H9 (cell line): Measurements from ENCODE around the gene LRCH4. TPM values are rescaled to one million over a fixed set of nuclear protein-coding genes. Genes with fewer than 3 reads are reported as not detected.

Experiments used
- DNase-seq: peaks from one replicate; pipeline ENCODE4 v3.0.0-alpha.2; 2017
- H2AFZ ChIP-seq: one replicate; pipeline ENCODE4 v1.6.1; 2013; ENCODE audit warnings: mild to moderate bottlenecking, low read length, control low read depth, moderate library complexity
- H2AK5ac ChIP-seq: 2 replicates; pipeline ENCODE4 v1.6.1; 2013; ENCODE audit warnings: low read length, control low read depth, mixed read lengths; ENCODE audit not compliant: insufficient read length
- H2BK120ac ChIP-seq: one replicate; pipeline ENCODE4 v1.6.1; 2013; ENCODE audit warnings: low read depth, mild to moderate bottlenecking, low read length, control low read depth, inconsistent platforms; ENCODE audit not compliant: poor library complexity, severe bottlenecking
- H2BK12ac ChIP-seq: 2 replicates; pipeline ENCODE4 v1.6.1; 2013; ENCODE audit warnings: low read length, control low read depth, mixed read lengths, low read depth; ENCODE audit not compliant: insufficient read length
- H2BK15ac ChIP-seq: 2 replicates; pipeline ENCODE4 v1.6.1; 2013; ENCODE audit warnings: low read depth, low read length, control low read depth
- H2BK20ac ChIP-seq: one replicate; pipeline ENCODE4 v1.6.1; 2013; ENCODE audit warnings: low read depth, mild to moderate bottlenecking, low read length, control low read depth, inconsistent platforms; ENCODE audit not compliant: poor library complexity, severe bottlenecking
- H2BK5ac ChIP-seq: 2 replicates; pipeline ENCODE4 v1.6.1; 2013; ENCODE audit warnings: low read length, control low read depth, mixed read lengths; ENCODE audit not compliant: insufficient read length
- H3K14ac ChIP-seq: 2 replicates; pipeline ENCODE4 v1.6.1; 2013; ENCODE audit warnings: low read length, control low read depth; ENCODE audit not compliant: insufficient read depth
- H3K18ac ChIP-seq: 2 replicates; pipeline ENCODE4 v1.6.1; 2013; ENCODE audit warnings: low read depth, mild to moderate bottlenecking, mixed read lengths, low read length, control low read depth; ENCODE audit not compliant: insufficient read length
- H3K23ac ChIP-seq: 2 replicates; pipeline ENCODE4 v1.6.1; 2013; ENCODE audit warnings: low read length, control low read depth, mixed read lengths, low read depth; ENCODE audit not compliant: insufficient read length
- H3K23me2 ChIP-seq: 2 replicates; pipeline ENCODE4 v1.6.1; 2013; ENCODE audit warnings: low read depth, mild to moderate bottlenecking, mixed read lengths, low read length, control low read depth; ENCODE audit not compliant: insufficient read length, poor library complexity, severe bottlenecking
- H3K27ac ChIP-seq: 2 replicates; pipeline ENCODE4 v1.5.1; 2013; ENCODE audit warnings: low read length, control low read depth, mixed read lengths, low read depth; ENCODE audit not compliant: insufficient read length
- H3K27me3 ChIP-seq: 2 replicates; pipeline ENCODE4 v1.6.1; 2013; ENCODE audit warnings: low read length, control low read depth, inconsistent platforms; ENCODE audit not compliant: insufficient read depth
- H3K4ac ChIP-seq: 2 replicates; pipeline ENCODE4 v1.6.1; 2013; ENCODE audit warnings: low read depth, mild to moderate bottlenecking, control low read depth, inconsistent platforms, low read length, moderate library complexity
- H3K4me1 ChIP-seq: 2 replicates; pipeline ENCODE4 v1.6.1; 2013; ENCODE audit warnings: low read length, control low read depth, inconsistent platforms; ENCODE audit not compliant: insufficient read depth
- H3K4me2 ChIP-seq: 2 replicates; pipeline ENCODE4 v1.6.1; 2013; ENCODE audit warnings: low read length, control low read depth, mixed read lengths; ENCODE audit not compliant: insufficient read length, insufficient read depth
- H3K56ac ChIP-seq: 2 replicates; pipeline ENCODE4 v1.6.1; 2013; ENCODE audit warnings: low read depth, mild to moderate bottlenecking, mixed read lengths, low read length, control low read depth; ENCODE audit not compliant: insufficient read length
- H3K79me1 ChIP-seq: 2 replicates; pipeline ENCODE4 v1.6.1; 2013; ENCODE audit warnings: low read depth, mild to moderate bottlenecking, moderate library complexity, low read length, control low read depth, inconsistent platforms; ENCODE audit not compliant: insufficient read depth, poor library complexity, severe bottlenecking
- H3K79me2 ChIP-seq: 2 replicates; pipeline ENCODE4 v1.6.1; 2013; ENCODE audit warnings: low read length, control low read depth, inconsistent platforms; ENCODE audit not compliant: insufficient read depth
- H3K9ac ChIP-seq: 2 replicates; pipeline ENCODE4 v1.6.1; 2013; ENCODE audit warnings: low read length, control low read depth, mixed read lengths; ENCODE audit not compliant: insufficient read length; ENCODE audit errors: extremely low read depth
- H3K9me3 ChIP-seq: one replicate; pipeline ENCODE4 v1.6.1; 2013; ENCODE audit warnings: low read depth, low read length, inconsistent platforms; ENCODE audit not compliant: control insufficient read depth
- H3T11ph ChIP-seq: one replicate; pipeline ENCODE4 v1.6.1; 2013; ENCODE audit warnings: mild to moderate bottlenecking, low read length, control low read depth, inconsistent platforms
- H4K20me1 ChIP-seq: one replicate; pipeline ENCODE4 v1.6.1; 2013; ENCODE audit not compliant: control insufficient read depth, insufficient read length, insufficient read depth
- H4K5ac ChIP-seq: 2 replicates; pipeline ENCODE4 v1.6.1; 2013; ENCODE audit warnings: low read depth, mild to moderate bottlenecking, mixed read lengths, low read length, control low read depth; ENCODE audit not compliant: insufficient read length
- H4K8ac ChIP-seq: replicated peaks from 2 replicates; pipeline ENCODE4 v1.6.1; 2013; ENCODE audit warnings: low read length, control low read depth, mixed read lengths, low read depth; ENCODE audit not compliant: insufficient read length
- H4K91ac ChIP-seq: 2 replicates; pipeline ENCODE4 v1.6.1; 2013; ENCODE audit warnings: low read depth, mild to moderate bottlenecking, moderate library complexity, mixed read lengths, low read length, control low read depth; ENCODE audit not compliant: insufficient read length
- H3K27ac Mint-ChIP-seq, 3 experiments: 2 replicates in 2 of 3; 3 replicates in 1 of 3; pipeline ENCODE4 v1.8.0; 2020 to 2021; ENCODE audit warnings: mixed read lengths in 3 of 3, mild to moderate bottlenecking in 1 of 3, moderate library complexity in 1 of 3
- H3K27me3 Mint-ChIP-seq: 2 replicates; pipeline ENCODE4 v1.8.0; 2021; ENCODE audit warnings: low read depth, mild to moderate bottlenecking, moderate library complexity, mixed read lengths
- H3K36me3 Mint-ChIP-seq, 3 experiments: 2 replicates in 2 of 3; 3 replicates in 1 of 3; pipeline ENCODE4 v1.8.0; 2020 to 2021; ENCODE audit warnings: low read depth in 3 of 3, mixed read lengths in 3 of 3; ENCODE audit not compliant: insufficient read depth in 1 of 3
- H3K4me1 Mint-ChIP-seq, 2 experiments: 2 replicates each; pipeline ENCODE4 v1.8.0; 2020; ENCODE audit warnings: mixed read lengths in 2 of 2
- H3K4me3 Mint-ChIP-seq, 2 experiments: 2 replicates in 1 of 2; 3 replicates in 1 of 2; pipeline ENCODE4 v1.8.0; 2020 to 2021; ENCODE audit warnings: mild to moderate bottlenecking in 2 of 2, mixed read lengths in 2 of 2, moderate library complexity in 1 of 2
- H3K9me3 Mint-ChIP-seq, 2 experiments: 2 replicates in 1 of 2; 3 replicates in 1 of 2; pipeline ENCODE4 v1.8.0; 2020; ENCODE audit warnings: mild to moderate bottlenecking in 2 of 2, mixed read lengths in 2 of 2, moderate library complexity in 1 of 2
- CTCF ChIP-seq: fragments of 200-600 bp; sonication (generic); conservative IDR thresholded peaks from 3 replicates; pipeline ENCODE4 v1.8.0; 2021; ENCODE audit warnings: antibody characterized with exemption, mild to moderate bottlenecking
- whole genome bisulfite sequencing: extraction: QIAGEN DNeasy Blood & Tissue Kit; methylation state at CpG from one replicate; pipeline ENCODE4 v1.1.7; 2013; ENCODE audit warnings: missing lambda C conversion rate, low lambda C conversion rate, mixed read lengths; ENCODE audit not compliant: insufficient read length; ENCODE audit errors: extremely low coverage; 5-methylcytosine and 5-hydroxymethylcytosine counted together
- total RNA-seq: library from RNA; stranded (reverse); gene quantifications from 2 replicates; pipeline ENCODE4 v1.2.1, GENCODE V29; 2021

LRCH4 gene
- total RNA-seq, 1 experiment from 2014 or later: 39.1 TPM

GRCh38 chr7:100577507-100577906 lies 8.4 kb downstream of the LRCH4 start:
- no peak overlapping the region for H3K27ac Mint-ChIP-seq
- peak; percentile 14 for DNase-seq
- no peak overlapping the region for H3K4me3 Mint-ChIP-seq
- no peaks in the 10 kb centered on the region for H3K23me2 ChIP-seq
- no peak overlapping the region for H2BK12ac ChIP-seq
- H2AK5ac ChIP-seq: no peak overlapping the region
- H3K4me1 ChIP-seq: no peaks in the 10 kb centered on the region
- H3K9me3 Mint-ChIP-seq: no peaks in the 10 kb centered on the region
- no peak overlapping the region for H3T11ph ChIP-seq
- H2BK20ac ChIP-seq: no peak overlapping the region
- no peak overlapping the region for H2BK15ac ChIP-seq
- H3K9ac ChIP-seq: no peak overlapping the region
- H3K9me3 ChIP-seq: no peaks in the 10 kb centered on the region
- peaks cover 13 to 30% (median 26%) of the 10 kb centered on the region in 3 experiments; a peak in 6 of 7 replicates for H3K36me3 Mint-ChIP-seq
- H3K79me2 ChIP-seq: no peaks in the 10 kb centered on the region
- no peak overlapping the region for H3K14ac ChIP-seq
- no peaks in the 10 kb centered on the region for H3K27me3 Mint-ChIP-seq
- H2BK120ac ChIP-seq: no peak overlapping the region
- no peak for TF ChIP-seq CTCF
- H4K91ac ChIP-seq: no peak overlapping the region
- H4K8ac ChIP-seq: no peak overlapping the region
- no peak overlapping the region for H4K5ac ChIP-seq
- no peak overlapping the region for H3K4me2 ChIP-seq
- H3K56ac ChIP-seq: no peak overlapping the region
- H4K20me1 ChIP-seq: no peaks in the 10 kb centered on the region
- H3K79me1 ChIP-seq: no peaks in the 10 kb centered on the region
- no peak overlapping the region for H3K27ac ChIP-seq
- H3K4me1 Mint-ChIP-seq: peaks cover 1 to 2% of the 10 kb centered on the region in 2 experiments
- H3K4ac ChIP-seq: no peak overlapping the region
- no peaks in the 10 kb centered on the region for H3K27me3 ChIP-seq
- H2AFZ ChIP-seq: no peak overlapping the region
- H3K18ac ChIP-seq: no peak overlapping the region
- no peak overlapping the region for H2BK5ac ChIP-seq
- H3K23ac ChIP-seq: no peak overlapping the region
- no CpG with 5 or more reads among the region's 14 CpGs for WGBS
